ENCODE results near the gene TRMT10B. TPM values are rescaled to one million over a fixed set of nuclear protein-coding genes. Genes with fewer than 3 reads are reported as not detected.

TRMT10B gene
- total RNA-seq, 1 donor from 2014 or later: 9.8 TPM

GRCh38 chr9:37715260-37715659, 38.3 kb upstream of the TRMT10B start:
- H3K36me3 Mint-ChIP-seq (ENCODE audit: low read depth): no peaks in the 10 kb centered on the region
- no peaks in the 10 kb centered on the region for H3K4me1 Mint-ChIP-seq
- H3K9me3 Mint-ChIP-seq: no peaks in the 10 kb centered on the region
- peaks cover 6% of the 10 kb centered on the region for H3K27me3 Mint-ChIP-seq (ENCODE audit: low read depth)
- H3K27ac Mint-ChIP-seq (ENCODE audit: unreplicated experiment): no peak overlapping the region
- no peak for TF ChIP-seq CTCF (conservative IDR thresholded peaks at IDR 0.05)
- H3K4me3 Mint-ChIP-seq: no peak overlapping the region
- no peak for DNase-seq (ENCODE audit: low read depth, low spot score)

- Mint-ChIP-seq H3K27ac (ENCODE audit: unreplicated experiment) (no peak overlapping the region), H3K36me3 (ENCODE audit: low read depth) (no peaks in the 10 kb centered on the region), H3K9me3 (no peaks in the 10 kb centered on the region), H3K4me1 (no peaks in the 10 kb centered on the region), H3K27me3 (ENCODE audit: low read depth) (peaks cover 6% of the 10 kb centered on the region), H3K4me3 (no peak overlapping the region)
- no peak for DNase-seq (ENCODE audit: low read depth, low spot score)
- no peak for TF ChIP-seq CTCF (conservative IDR thresholded peaks at IDR 0.05)
Measured at GRCh38 chr9:37715991-37716505, 37.6 kb upstream of the TRMT10B start.

GRCh38 chr9:37719526-37719925, 34.1 kb upstream of the TRMT10B start:
- H3K36me3 Mint-ChIP-seq (ENCODE audit: low read depth): no peaks in the 10 kb centered on the region

GRCh38 chr9:37727013-37727412, 26.6 kb upstream of the TRMT10B start:
- Mint-ChIP-seq H3K27ac (ENCODE audit: unreplicated experiment) (no peak overlapping the region), H3K9me3 (no peaks in the 10 kb centered on the region), H3K4me3 (no peak overlapping the region), H3K4me1 (no peaks in the 10 kb centered on the region), H3K27me3 (ENCODE audit: low read depth) (peaks cover 17% of the 10 kb centered on the region), H3K36me3 (ENCODE audit: low read depth) (no peaks in the 10 kb centered on the region)
- no peak for DNase-seq (ENCODE audit: low read depth, low spot score)
- no peak for TF ChIP-seq CTCF (conservative IDR thresholded peaks at IDR 0.05)

More at GRCh38 chr9:37719526-37719925, 34.1 kb upstream of the TRMT10B start:
- no peak for TF ChIP-seq CTCF (conservative IDR thresholded peaks at IDR 0.05)
- H3K9me3 Mint-ChIP-seq: no peaks in the 10 kb centered on the region
- H3K27ac Mint-ChIP-seq (ENCODE audit: unreplicated experiment): no peak overlapping the region
- no peak overlapping the region for H3K4me3 Mint-ChIP-seq
- H3K4me1 Mint-ChIP-seq: no peaks in the 10 kb centered on the region
- DNase-seq (ENCODE audit: low read depth, low spot score): no peak
- no peaks in the 10 kb centered on the region for H3K27me3 Mint-ChIP-seq (ENCODE audit: low read depth)

GRCh38 chr9:37729499-37729898, 24.1 kb upstream of the TRMT10B start:
- no peak for DNase-seq (ENCODE audit: low read depth, low spot score)
- H3K9me3 Mint-ChIP-seq: no peaks in the 10 kb centered on the region
- H3K27me3 Mint-ChIP-seq (ENCODE audit: low read depth): peaks cover 27% of the 10 kb centered on the region
- no peak for TF ChIP-seq CTCF (conservative IDR thresholded peaks at IDR 0.05)
- H3K27ac Mint-ChIP-seq (ENCODE audit: unreplicated experiment): no peak overlapping the region
- no peaks in the 10 kb centered on the region for H3K4me1 Mint-ChIP-seq
- H3K4me3 Mint-ChIP-seq: no peak overlapping the region
- no peaks in the 10 kb centered on the region for H3K36me3 Mint-ChIP-seq (ENCODE audit: low read depth)

All from neural crest cell (in vitro differentiated cells).